GM13977 (cell line): ENCODE data around the gene ERCC2.

Source experiments
- DNase-seq: peaks from one replicate; pipeline ENCODE4 v3.0.0; 2012; ENCODE audit warnings: low spot score
- CTCF ChIP-seq: IDR thresholded peaks from 2 replicates; pipeline ENCODE4 v1.5.1; 2012; ENCODE audit warnings: mild to moderate bottlenecking, control low read depth; ENCODE audit not compliant: insufficient read depth; ENCODE audit errors: extremely low read depth, missing control alignments
- in situ Hi-C: fragments of 300-500 bp; cut with MboI; formaldehyde crosslinking; loops from one replicate; pipeline ENCODE4 v1.12.0; 2022; ENCODE audit warnings: low sequenced_read_pairs, low pct_unique_long_range_greater_than_20kb, mixed read lengths, inconsistent platforms; ENCODE audit not compliant: unreplicated experiment

The ERCC2 gene

GRCh38 chr19:45402298-45403061, 32.1 kb upstream of the ERCC2 start:
- peak; percentile 73 for DNase-seq
- TF ChIP-seq CTCF = peak; percentile 72
- in situ Hi-C loops = no loop called here

GRCh38 chr19:45401815-45402214, 31.4 kb upstream of the ERCC2 start:
- DNase-seq = no peak
- no peak for TF ChIP-seq CTCF
- in situ Hi-C loops = no loop called here

GRCh38 chr19:45400192-45400591, 29.8 kb upstream of the ERCC2 start:
- DNase-seq = no peak
- TF ChIP-seq CTCF = no peak
- in situ Hi-C loops = no loop called here

- in situ Hi-C loops = no loop called here
Measured at GRCh38 chr19:45395821-45396617, 25.6 kb upstream of the ERCC2 start.

GRCh38 chr19:45391871-45392665, 21.7 kb upstream of the ERCC2 start:
- in situ Hi-C loops = no loop called here
- no peak for TF ChIP-seq CTCF
- DNase-seq = no peak

More at GRCh38 chr19:45395821-45396617, 25.6 kb upstream of the ERCC2 start:
- DNase-seq = peak; percentile 12
- peak; percentile 34 for TF ChIP-seq CTCF

GRCh38 chr19:45391346-45391745, 21.0 kb upstream of the ERCC2 start:
- in situ Hi-C loops = no loop called here
- TF ChIP-seq CTCF = no peak
- DNase-seq = peak; percentile 27
